ENCODE results near the gene FAM117A.
"Not testable (repeated sequence)": the region's sequence is repeated elsewhere in the genome, so short reads cannot be mapped to it uniquely, and the experiment has no call there.

The FAM117A gene

GRCh38 chr17:49730078-49730784, 33.7 kb downstream of the FAM117A start:
- TF ChIP-seq CTCF (IDR thresholded peaks at IDR 0.05; ENCODE audit: low read length, missing control alignments): no peak
- DNase-seq (ENCODE audit: low read depth): peak; percentile 93
- no peak overlapping the region for H3K4me3 ChIP-seq (replicated peaks; ENCODE audit: low read depth, low read length)

GRCh38 chr17:49729069-49729468, 34.9 kb downstream of the FAM117A start:
- no peak for DNase-seq (ENCODE audit: low read depth)
- H3K4me3 ChIP-seq (replicated peaks; ENCODE audit: low read depth, low read length): no peak overlapping the region
- TF ChIP-seq CTCF (IDR thresholded peaks at IDR 0.05; ENCODE audit: low read length, missing control alignments): no peak

- DNase-seq (ENCODE audit: low read depth): no peak
- no peak overlapping the region for H3K4me3 ChIP-seq (replicated peaks; ENCODE audit: low read depth, low read length)
- TF ChIP-seq CTCF (IDR thresholded peaks at IDR 0.05; ENCODE audit: low read length, missing control alignments): no peak
Measured at GRCh38 chr17:49728425-49728824, 35.5 kb downstream of the FAM117A start.

- no peak for TF ChIP-seq CTCF (IDR thresholded peaks at IDR 0.05; ENCODE audit: low read length, missing control alignments)
- no peak overlapping the region for H3K4me3 ChIP-seq (replicated peaks; ENCODE audit: low read depth, low read length)
- DNase-seq (ENCODE audit: low read depth): no peak
Measured at GRCh38 chr17:49727380-49727779, 36.6 kb downstream of the FAM117A start.

GRCh38 chr17:49725452-49726130, 38.3 kb downstream of the FAM117A start:
- H3K4me3 ChIP-seq (replicated peaks; ENCODE audit: low read depth, low read length): no peak overlapping the region
- DNase-seq (ENCODE audit: low read depth): no peak
- TF ChIP-seq CTCF (IDR thresholded peaks at IDR 0.05; ENCODE audit: low read length, missing control alignments): no peak

GRCh38 chr17:49724552-49724951, 39.4 kb downstream of the FAM117A start:
- DNase-seq (ENCODE audit: low read depth); H3K4me3 ChIP-seq (replicated peaks; ENCODE audit: low read depth, low read length): not testable (repeated sequence)

- no peak for TF ChIP-seq CTCF (IDR thresholded peaks at IDR 0.05; ENCODE audit: low read length, missing control alignments)
- no peak overlapping the region for H3K4me3 ChIP-seq (replicated peaks; ENCODE audit: low read depth, low read length)
- peak; percentile 39 for DNase-seq (ENCODE audit: low read depth)
Measured at GRCh38 chr17:49723423-49723822, 40.5 kb downstream of the FAM117A start.

Measured in fibroblast of pulmonary artery (primary cell).